GM18517 (cell line): ENCODE results near the gene AKAP9.
"Not testable (repeated sequence)": the region's sequence is repeated elsewhere in the genome, so short reads cannot be mapped to it uniquely, and the experiment has no call there.

Source experiments
- ATAC-seq: cut with Tn5 transposase; IDR thresholded peaks from one replicate; pipeline ENCODE4 v1.9.1; 2021; ENCODE audit warnings: mild to moderate bottlenecking, moderate library complexity; ENCODE audit not compliant: unreplicated experiment

AKAP9 gene

GRCh38 chr7:92053312-92053711 lies 112.7 kb downstream of the AKAP9 start:
- no peak for ATAC-seq

- no peak for ATAC-seq
Observed at GRCh38 chr7:92056286-92056685, 115.6 kb downstream of the AKAP9 start.

DNA sequence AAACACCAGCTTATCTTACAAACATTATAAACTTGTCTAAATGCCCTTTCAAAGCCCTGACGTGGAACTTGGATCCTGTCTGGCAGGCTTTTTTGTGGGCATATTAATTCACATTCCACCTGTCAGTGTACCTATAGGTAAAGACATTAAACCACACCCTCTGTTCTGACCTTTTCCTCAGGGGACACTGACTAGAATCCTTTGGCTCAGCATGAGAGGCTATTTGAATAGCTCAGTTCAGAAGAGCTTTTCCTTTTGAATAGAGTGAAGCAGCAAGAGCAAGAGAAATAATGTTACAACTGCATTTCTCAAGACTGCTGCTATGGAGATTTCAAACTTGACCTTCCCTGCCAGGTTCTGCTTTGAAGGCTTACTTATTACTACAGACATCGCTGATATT lies 116.7 kb downstream of the AKAP9 start:
- ATAC-seq, result no peak

GRCh38 chr7:92058040-92058439 lies 117.4 kb downstream of the AKAP9 start:
- no peak for ATAC-seq

DNA sequence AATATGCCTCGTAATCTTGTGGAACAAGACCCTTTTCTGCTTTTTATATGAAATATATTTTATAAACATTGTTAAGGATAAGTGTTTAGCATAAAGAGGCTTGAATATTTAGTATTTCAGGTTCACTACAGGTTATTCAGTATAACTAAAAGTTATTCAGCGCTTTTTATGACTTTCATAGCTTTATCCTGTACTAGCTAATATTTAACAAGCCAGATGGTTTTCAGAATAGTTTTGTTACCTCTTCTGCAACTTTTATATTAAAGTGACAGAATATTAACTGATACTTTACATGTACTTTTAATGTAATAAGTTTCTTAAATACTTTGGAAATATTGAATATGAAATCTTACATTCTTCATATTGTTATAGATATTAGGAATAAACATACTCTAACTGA lies 118.2 kb downstream of the AKAP9 start:
- ATAC-seq, result no peak

GRCh38 chr7:92061154-92061553 lies 120.5 kb downstream of the AKAP9 start:
- no peak for ATAC-seq

GRCh38 chr7:92064438-92065029 lies 123.9 kb downstream of the AKAP9 start:
- no peak for ATAC-seq

DNA sequence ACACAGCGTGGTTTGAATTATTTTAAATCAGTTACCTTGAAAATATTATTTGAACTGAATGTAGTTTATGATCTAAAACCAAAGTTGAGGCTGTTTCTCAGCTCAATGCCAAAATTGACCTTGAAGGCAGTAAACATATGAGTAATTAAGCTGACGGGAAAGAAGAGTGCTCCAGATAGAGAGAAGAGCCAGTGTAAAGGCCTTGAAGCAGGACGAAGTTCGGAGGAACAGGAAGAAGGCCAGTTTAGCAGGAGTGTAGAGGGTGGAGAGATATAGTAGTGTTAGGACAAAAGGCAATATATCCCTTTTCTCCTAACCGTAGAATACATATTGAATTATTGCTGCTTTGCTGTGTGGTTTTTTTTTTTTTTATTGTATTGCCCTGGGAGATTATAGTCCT lies 130.4 kb downstream of the AKAP9 start:
- no peak for ATAC-seq

GRCh38 chr7:92072121-92072520 lies 131.5 kb downstream of the AKAP9 start:
- no peak for ATAC-seq

DNA sequence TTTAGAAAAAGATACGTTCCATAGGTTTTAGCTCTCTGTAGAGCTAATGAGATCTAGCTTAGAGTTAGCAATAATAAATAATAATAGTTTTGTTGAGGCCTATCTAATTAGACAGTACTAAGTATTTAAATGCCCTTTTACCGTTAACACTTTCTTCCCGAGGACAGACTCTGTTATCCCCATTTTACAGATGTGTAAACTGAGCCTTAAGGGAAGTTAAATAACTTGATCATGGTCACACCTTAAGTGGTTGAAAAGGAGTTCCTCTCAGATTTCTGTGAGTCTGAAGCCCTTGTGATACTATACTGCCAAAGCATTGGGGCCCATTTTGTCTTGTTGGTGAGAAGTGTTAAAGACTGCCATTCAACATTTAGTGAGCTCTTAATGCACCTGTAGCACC lies 132.0 kb downstream of the AKAP9 start:
- ATAC-seq, result no peak

- ATAC-seq, result peak; percentile 88
Observed at GRCh38 chr7:92075455-92076158, 134.9 kb downstream of the AKAP9 start.

GRCh38 chr7:92076509-92076908 lies 135.8 kb downstream of the AKAP9 start:
- ATAC-seq, result no peak

DNA sequence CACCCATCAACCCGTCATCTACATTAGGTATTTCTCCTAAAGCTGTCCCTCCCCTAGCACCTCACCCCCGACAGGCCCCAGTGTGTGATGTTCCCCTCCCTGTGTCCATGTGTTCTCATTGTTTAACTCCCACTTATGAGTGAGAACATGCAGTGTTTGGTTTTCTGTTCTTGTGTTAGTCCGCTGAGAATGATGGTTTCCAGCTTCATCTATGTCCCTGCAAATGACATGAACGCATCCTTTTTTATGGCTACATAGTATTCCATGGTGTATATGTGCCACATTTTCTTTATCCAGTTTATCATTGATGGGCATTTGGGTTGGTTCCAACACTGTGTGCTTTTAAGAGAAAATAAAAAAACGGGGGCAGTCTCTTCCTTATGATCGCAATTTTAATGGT lies 143.3 kb downstream of the AKAP9 start:
- not testable (repeated sequence) for ATAC-seq

- no peak for ATAC-seq
Observed at GRCh38 chr7:92088266-92088665, 147.6 kb downstream of the AKAP9 start.

DNA sequence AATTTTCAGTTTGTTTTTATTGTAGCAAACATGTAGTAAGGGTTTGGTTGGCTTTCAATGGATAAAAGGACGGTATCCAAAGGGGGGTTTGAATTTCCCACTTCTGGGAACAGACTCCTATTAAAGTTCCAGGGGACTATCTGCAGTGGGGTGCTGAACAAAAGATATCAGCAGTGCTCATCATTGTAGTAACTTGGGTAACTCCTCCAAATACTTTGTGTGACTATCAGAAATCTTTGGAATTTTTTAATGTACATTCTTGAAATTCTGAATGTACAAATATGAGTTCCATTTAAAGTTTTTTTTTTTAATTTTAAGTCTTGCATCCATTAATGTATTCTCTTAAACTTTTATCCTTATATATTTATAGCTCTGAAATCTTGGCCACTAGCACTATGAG lies 151.5 kb downstream of the AKAP9 start:
- ATAC-seq, result no peak

DNA sequence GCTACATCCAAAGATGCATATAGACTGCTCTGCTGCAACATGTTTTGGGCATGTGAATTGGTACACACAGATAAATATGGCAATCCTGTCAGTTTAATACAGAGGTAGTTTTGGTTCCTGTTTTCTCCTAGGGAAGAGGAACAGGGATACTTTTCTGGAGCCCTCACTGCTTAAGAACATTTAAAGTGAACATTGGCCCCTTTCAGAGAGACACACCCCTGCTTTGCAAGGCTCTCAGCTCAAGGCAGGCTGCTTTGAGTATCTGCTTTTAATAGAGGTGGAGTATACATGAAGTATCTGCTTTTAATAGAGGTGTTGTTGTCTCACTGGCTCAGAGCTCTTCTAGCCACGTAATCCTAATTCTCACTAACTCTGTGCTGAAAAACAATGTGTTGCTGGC lies 154.7 kb downstream of the AKAP9 start:
- no peak for ATAC-seq

DNA sequence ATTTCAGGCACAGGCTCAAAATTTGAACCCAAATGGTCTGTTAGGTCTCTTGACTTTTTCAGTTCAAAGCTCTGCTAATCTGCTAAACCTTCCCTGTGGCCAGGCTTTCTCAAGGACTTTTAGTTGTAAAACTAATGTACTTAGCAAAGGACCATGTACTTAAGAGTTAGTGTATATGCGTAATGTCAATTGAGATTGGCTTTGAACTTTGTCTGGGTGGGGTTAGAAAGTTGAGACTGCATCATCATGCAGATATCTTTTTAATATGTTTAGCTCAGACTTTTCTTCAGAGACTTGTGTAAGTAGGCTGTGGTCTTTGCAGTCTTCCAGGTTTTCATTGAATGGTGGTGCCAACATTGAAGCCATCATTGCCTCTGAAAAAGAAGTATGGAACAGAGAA lies 159.9 kb downstream of the AKAP9 start:
- ATAC-seq, result no peak

- ATAC-seq, result not testable (repeated sequence)
Observed at GRCh38 chr7:92102862-92103261, 162.2 kb downstream of the AKAP9 start.

DNA sequence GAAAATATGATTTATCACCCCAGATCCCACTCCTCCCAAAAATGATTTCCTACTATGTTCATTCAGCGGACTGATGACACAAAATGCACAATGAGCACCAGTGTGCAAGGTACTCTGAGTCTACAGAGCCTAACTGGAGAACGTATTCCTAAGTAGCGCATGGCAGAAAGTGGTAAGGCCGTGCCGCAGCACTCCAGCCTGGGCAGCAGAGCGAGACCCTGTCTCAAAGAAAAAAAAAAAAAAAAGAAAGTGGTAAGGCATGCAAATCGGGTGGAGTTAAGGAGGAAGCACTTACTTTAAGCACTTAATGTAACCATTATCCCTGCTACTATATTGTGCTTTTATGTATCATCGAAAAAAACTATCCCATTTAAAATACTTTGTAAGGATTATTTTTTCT lies 168.2 kb downstream of the AKAP9 start:
- no peak for ATAC-seq

DNA sequence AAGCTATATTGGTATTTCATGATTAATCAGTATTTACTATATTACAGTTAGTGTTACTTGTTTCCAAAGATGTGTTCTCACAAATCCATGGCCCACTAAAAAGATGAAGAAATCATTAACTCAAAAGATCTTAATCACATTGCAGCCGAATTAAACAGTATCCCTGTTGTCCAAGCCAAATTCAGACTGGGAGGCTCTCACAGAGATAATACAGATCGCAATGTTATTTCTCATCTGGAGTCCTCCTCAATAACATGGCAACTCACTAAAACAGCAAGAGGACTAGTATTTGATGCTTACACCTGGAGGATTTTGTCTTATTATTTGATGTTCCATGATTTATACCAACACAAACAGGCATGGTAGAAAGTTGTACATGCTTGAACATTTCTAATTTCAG lies 170.2 kb downstream of the AKAP9 start:
- ATAC-seq, result no peak

GRCh38 chr7:92115821-92116220 lies 175.2 kb downstream of the AKAP9 start:
- ATAC-seq, result no peak

- no peak for ATAC-seq
Observed at GRCh38 chr7:92116949-92117348, 176.3 kb downstream of the AKAP9 start.

DNA sequence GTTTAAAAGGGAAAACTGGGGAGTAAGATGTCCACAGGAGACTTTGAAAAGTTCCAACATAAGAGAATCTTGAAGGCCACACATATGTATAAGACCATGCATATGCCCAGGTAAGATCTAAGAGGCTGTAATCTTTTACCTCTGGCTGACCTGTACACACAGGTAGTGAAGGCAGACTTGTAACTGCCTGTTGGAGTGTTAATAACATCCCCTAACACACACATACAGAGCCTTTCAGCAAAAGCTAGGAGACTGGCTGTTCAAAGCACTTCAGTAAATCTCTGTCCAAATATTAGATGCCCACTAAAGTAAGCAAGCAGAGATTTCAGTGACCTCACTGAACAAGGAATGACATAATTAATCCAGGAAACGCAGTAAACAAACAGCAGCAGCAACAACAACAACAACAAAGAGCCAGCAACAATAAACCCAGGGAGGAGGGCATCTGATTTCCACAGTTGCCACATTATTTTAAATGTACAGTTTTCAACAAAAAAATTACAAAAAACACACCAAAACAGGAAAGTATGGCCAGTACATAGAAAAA lies 178.6 kb downstream of the AKAP9 start:
- ATAC-seq, result no peak
